Small intestine (tissue), 7 donors: Measurements from ENCODE around the gene E4F1. TPM values are rescaled to one million over a fixed set of nuclear protein-coding genes. Genes with fewer than 3 reads are reported as not detected.
"Not testable (repeated sequence)": the region's sequence is repeated elsewhere in the genome, so short reads cannot be mapped to it uniquely, and the experiment has no call there.

Source experiments
- DNase-seq, 2 donors: peaks; one replicate each; pipeline versions ENCODE4 v3.0.0 to v3.0.0-alpha.2; 2013
- FAIRE-seq: peaks from 2 replicates; lab custom pipeline; 2012; peaks lifted over from hg19 to GRCh38; lab: Jason Lieb, UNC
- H3K27ac ChIP-seq, 3 donors: one replicate each; pipeline ENCODE4 v1.5.1; 2013; ENCODE audit warnings: low read length in 2 of 3, mild to moderate bottlenecking in 2 of 3, control low read depth in 1 of 3, inconsistent platforms in 1 of 3, low read depth in 1 of 3, moderate library complexity in 1 of 3
- H3K27me3 ChIP-seq, 3 donors: one replicate each; pipeline ENCODE4 v1.6.1; 2013; ENCODE audit warnings: low read length in 3 of 3, inconsistent platforms in 1 of 3; ENCODE audit not compliant: control insufficient read depth in 3 of 3, insufficient read depth in 3 of 3
- H3K36me3 ChIP-seq, 3 donors: one replicate each; pipeline ENCODE4 v1.6.1; 2013; ENCODE audit warnings: low read length in 3 of 3, inconsistent platforms in 1 of 3, low read depth in 1 of 3, mild to moderate bottlenecking in 1 of 3, moderate library complexity in 1 of 3; ENCODE audit not compliant: control insufficient read depth in 3 of 3, insufficient read depth in 2 of 3
- H3K4me1 ChIP-seq, 3 donors: one replicate each; pipeline ENCODE4 v1.6.1; 2013; ENCODE audit warnings: low read length in 2 of 3, inconsistent platforms in 1 of 3, low read depth in 1 of 3, mild to moderate bottlenecking in 1 of 3, moderate library complexity in 1 of 3; ENCODE audit not compliant: control insufficient read depth in 3 of 3, insufficient read depth in 2 of 3
- H3K4me3 ChIP-seq, 3 donors: one replicate each; pipeline ENCODE4 v1.5.1; 2013; ENCODE audit warnings: low read length in 3 of 3, control low read depth in 1 of 3, inconsistent platforms in 1 of 3, low read depth in 1 of 3, mild to moderate bottlenecking in 1 of 3, moderate library complexity in 1 of 3
- H3K9me3 ChIP-seq, 2 donors: one replicate each; pipeline ENCODE4 v1.6.1; 2013; ENCODE audit warnings: low read depth in 1 of 2, low read length in 1 of 2; ENCODE audit not compliant: control insufficient read depth in 2 of 2, insufficient read depth in 1 of 2
- WGBS, 3 donors: extraction: QIAGEN DNeasy Blood & Tissue Kit; methylation state at CpG; one replicate each; pipeline ENCODE4 v1.1.7; 2013; 5-methylcytosine and 5-hydroxymethylcytosine counted together
- polyA plus RNA-seq, 4 donors: library from polyadenylated mRNA; stranded (reverse) in 3 of 4; unstranded in 1 of 4; fragments of 200-250 nt in 3 of 4; fragments of 120-200 nt in 1 of 4; gene quantifications; one replicate each; pipeline versions ENCODE4 v1.2.1 to v1.2.3, GENCODE V29; 2013
- donor health status: healthy with polysubstance abuse.
- donor health status: control.
- donor health status: control.
- donor health status: Bipolar disorder and iron deficiency.
- donor health status: healthy.

E4F1 gene
- polyA plus RNA-seq, 4 donors, result 16.5 to 37.1 (median 22.8) TPM

- DNase-seq (peak in 1 of 2 donors; percentile 31), FAIRE-seq (no peak)
- Histone ChIP-seq H3K27ac (no peak overlapping the region), H3K27me3 (peaks cover 2 to 30% (median 6%) of the 10 kb centered on the region in 3 donors), H3K36me3 (peaks cover 6 to 74% (median 23%) of the 10 kb centered on the region in 3 donors), H3K9me3 (no peaks in the 10 kb centered on the region), H3K4me3 (peak overlapping the region in 2 of 3 donors; percentile 15 to 16), H3K4me1 (peaks cover 0 to 30% (median 0%) of the 10 kb centered on the region in 3 donors)
- 5 to 11% (median 5%) methylated on average over 33 to 40 of the region's 40 CpGs for WGBS, 3 donors
Measured at GRCh38 chr16:2237102-2237482, 13.7 kb downstream of the E4F1 start.

GRCh38 chr16:2237493-2238149, 14.2 kb downstream of the E4F1 start:
- FAIRE-seq, result no peak

GRCh38 chr16:2238150-2238837, 14.9 kb downstream of the E4F1 start:
- FAIRE-seq, result no peak
- Histone ChIP-seq H3K27ac (no peak overlapping the region), H3K36me3 (peaks cover 6 to 74% (median 15%) of the 10 kb centered on the region in 3 donors), H3K4me1 (peaks cover 0 to 30% (median 0%) of the 10 kb centered on the region in 3 donors), H3K4me3 (no peak overlapping the region), H3K9me3 (no peaks in the 10 kb centered on the region), H3K27me3 (peaks cover 2 to 30% (median 6%) of the 10 kb centered on the region in 3 donors)
- DNase-seq, result peak in 1 of 2 donors; percentile 50
- 22 to 48% (median 32%) methylated on average over 15 to 18 of the region's 18 CpGs for WGBS, 3 donors

More at GRCh38 chr16:2237493-2238149, 14.2 kb downstream of the E4F1 start:
- peaks cover 6 to 74% (median 18%) of the 10 kb centered on the region in 3 donors for H3K36me3 ChIP-seq
- 9 to 15% (median 14%) methylated on average over 62 to 65 of the region's 65 CpGs for WGBS, 3 donors
- DNase-seq, result peak in 1 of 2 donors; percentile 47
- no peak overlapping the region for H3K4me3 ChIP-seq
- peaks cover 2 to 30% (median 6%) of the 10 kb centered on the region in 3 donors for H3K27me3 ChIP-seq
- H3K27ac ChIP-seq, result no peak overlapping the region
- no peaks in the 10 kb centered on the region for H3K9me3 ChIP-seq
- H3K4me1 ChIP-seq, result peaks cover 0 to 30% (median 0%) of the 10 kb centered on the region in 3 donors

- no peak for FAIRE-seq
- H3K4me1 ChIP-seq, result peaks cover 0 to 30% (median 0%) of the 10 kb centered on the region in 3 donors
- no peaks in the 10 kb centered on the region for H3K9me3 ChIP-seq
- H3K36me3 ChIP-seq, result peaks cover 2 to 74% (median 15%) of the 10 kb centered on the region in 3 donors
- no peak overlapping the region for H3K27ac ChIP-seq
- no peak overlapping the region for H3K4me3 ChIP-seq
- WGBS, 3 donors, result 36 to 65% (median 46%) methylated on average over 15 of the region's 15 CpGs
- peaks cover 2 to 30% (median 6%) of the 10 kb centered on the region in 3 donors for H3K27me3 ChIP-seq
- peak in 1 of 2 donors; percentile 51 for DNase-seq
Measured at GRCh38 chr16:2238838-2239675, 15.7 kb downstream of the E4F1 start.

GRCh38 chr16:2240331-2240730, 16.9 kb downstream of the E4F1 start:
- H3K36me3 ChIP-seq, result peaks cover 2 to 74% (median 13%) of the 10 kb centered on the region in 3 donors
- not testable (repeated sequence) for DNase-seq, H3K27ac ChIP-seq, H3K9me3 ChIP-seq, FAIRE-seq, H3K4me3 ChIP-seq
- WGBS, 3 donors, result 79 to 85% (median 80%) methylated on average over 9 of the region's 9 CpGs
- peaks cover 0 to 30% (median 0%) of the 10 kb centered on the region in 3 donors for H3K4me1 ChIP-seq
- peaks cover 0 to 28% (median 6%) of the 10 kb centered on the region in 3 donors for H3K27me3 ChIP-seq

- 81 to 86% (median 83%) methylated on average over 11 of the region's 11 CpGs for WGBS, 3 donors
- Histone ChIP-seq H3K36me3 (peaks cover 2 to 86% (median 8%) of the 10 kb centered on the region in 3 donors), H3K27ac (no peak overlapping the region), H3K27me3 (peaks cover 0 to 6% (median 0%) of the 10 kb centered on the region in 3 donors), H3K9me3 (no peaks in the 10 kb centered on the region), H3K4me1 (peaks cover 0 to 14% (median 0%) of the 10 kb centered on the region in 3 donors), H3K4me3 (no peak overlapping the region)
- FAIRE-seq (no peak), DNase-seq (no peak)
Measured at GRCh38 chr16:2242598-2242997, 19.2 kb downstream of the E4F1 start.

- H3K27ac ChIP-seq, result no peak overlapping the region
- no peaks in the 10 kb centered on the region for H3K9me3 ChIP-seq
- no peak overlapping the region for H3K4me3 ChIP-seq
- peaks cover 0 to under 1% (median 0%) of the 10 kb centered on the region in 3 donors for H3K27me3 ChIP-seq
- peaks cover 0 to 9% (median 0%) of the 10 kb centered on the region in 3 donors for H3K4me1 ChIP-seq
- peaks cover 2 to 87% (median 8%) of the 10 kb centered on the region in 3 donors for H3K36me3 ChIP-seq
- no peak for DNase-seq
- FAIRE-seq, result no peak
- WGBS, 3 donors, result 95 to 97% (median 96%) methylated on average over 18 to 19 of the region's 19 CpGs
Measured at GRCh38 chr16:2243031-2243528, 19.7 kb downstream of the E4F1 start.
